Stimulated activated CD4-positive, alpha-beta T cell treated with anti-CD3 and anti-CD28 coated beads, Interleukin-2, amount 100 ng/mL, for 24 hours (primary cell): Measurements from ENCODE around the gene TEDC1.

ENCODE experiments used
- DNase-seq, 2 donors: peaks; one replicate each; pipeline ENCODE4 v3.0.0-alpha.2; 2020

The TEDC1 gene

DNA sequence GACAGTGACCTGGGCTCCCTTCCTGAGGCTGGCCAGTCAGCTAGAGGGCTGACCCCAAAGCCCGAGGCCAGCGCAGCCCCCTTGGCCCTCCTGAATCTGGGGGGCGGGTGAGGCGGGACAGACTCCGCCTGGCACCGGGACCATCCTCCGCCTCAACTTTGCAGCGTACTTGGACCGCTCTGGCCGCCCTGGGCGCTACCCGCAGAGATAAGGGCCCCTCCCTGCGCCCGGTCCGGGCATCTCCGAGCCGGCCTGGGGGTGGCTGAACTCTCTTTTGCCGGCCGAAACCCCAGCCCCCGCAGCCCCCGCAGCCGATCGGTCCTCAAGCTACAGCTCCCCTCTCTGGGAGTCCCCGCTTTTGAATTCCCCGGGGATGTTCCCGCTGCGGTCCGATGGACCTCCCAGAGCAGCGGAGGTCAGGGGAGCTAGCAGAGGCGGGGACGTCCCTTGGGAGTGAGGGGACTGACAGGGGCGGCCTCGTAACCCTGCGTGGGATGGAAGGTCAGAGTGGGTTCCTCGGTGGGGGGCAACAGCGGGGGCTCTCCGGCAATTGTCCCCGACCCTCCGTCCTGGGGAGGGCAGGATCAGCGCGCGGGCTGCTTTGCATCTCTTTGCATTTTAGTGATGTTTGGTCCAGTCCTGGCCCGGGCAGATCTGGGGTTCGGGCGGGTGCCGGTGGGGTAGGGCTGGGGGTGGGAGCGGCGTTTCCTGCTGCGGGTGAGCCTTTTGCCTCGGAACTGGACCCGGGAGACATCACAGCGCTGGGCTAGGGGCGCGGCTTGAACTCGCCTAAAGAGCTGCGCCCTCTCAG is 4.7 kb upstream of the TEDC1 start, which contains the start of gene CRIP1:
Gene CRIP1 (plus strand): TSS at position 724 of the 811 bp plus-strand sequence. CDS start 374 bp downstream, outside the sequence.
- no peak for DNase-seq

DNA sequence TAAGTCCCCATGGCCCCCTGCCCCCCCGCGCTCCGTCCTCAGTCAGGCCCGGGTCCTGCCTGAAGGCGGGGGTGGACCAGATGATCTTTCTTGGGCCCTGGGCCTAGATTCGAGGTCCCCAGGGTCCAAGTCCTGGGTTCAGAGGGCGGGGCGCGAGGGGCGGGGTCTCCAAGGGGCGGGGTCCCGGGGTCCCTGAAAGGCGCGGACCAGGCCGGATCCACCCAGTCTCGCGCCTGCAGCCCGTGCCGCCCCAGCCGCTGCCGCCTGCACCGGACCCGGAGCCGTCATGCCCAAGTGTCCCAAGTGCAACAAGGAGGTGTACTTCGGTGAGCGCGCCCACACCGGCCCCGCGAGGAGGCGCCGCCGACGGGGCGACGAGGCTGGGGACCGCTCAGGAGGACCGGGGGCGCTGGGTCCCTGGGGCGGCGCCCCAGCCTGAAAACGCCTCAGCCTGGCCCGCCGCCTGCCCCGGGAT is 4.0 kb upstream of the TEDC1 start:
- DNase-seq: peak; percentile 57 to 72

DNA sequence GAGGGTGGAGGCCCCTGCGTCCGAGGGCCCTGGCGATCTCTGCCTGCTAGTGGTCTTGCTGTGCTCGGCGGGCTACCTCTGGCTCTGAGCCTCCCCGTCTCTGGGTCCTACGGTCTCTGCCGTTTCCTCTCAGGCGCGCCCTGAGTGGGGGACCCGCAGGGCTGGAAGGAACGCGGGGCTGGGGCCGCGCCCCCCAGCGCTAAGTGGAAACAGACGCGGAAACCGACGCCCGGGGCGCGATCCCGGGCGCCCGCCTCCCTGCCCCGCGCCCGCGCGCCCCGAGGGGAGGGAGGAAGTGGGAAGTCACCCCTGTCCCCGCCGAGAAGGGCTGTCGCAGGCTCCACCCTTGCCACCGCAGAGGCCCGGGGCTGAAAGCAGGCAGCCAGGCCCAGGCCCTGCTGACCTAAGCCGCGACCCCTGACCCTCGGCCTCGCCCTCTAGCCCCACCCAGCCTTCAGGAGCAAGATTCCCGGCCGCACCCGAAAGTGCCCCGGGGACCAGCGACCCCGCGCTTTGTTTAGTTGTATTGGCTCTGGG is 3.5 kb upstream of the TEDC1 start:
- peak; percentile 61 to 65 for DNase-seq

DNA sequence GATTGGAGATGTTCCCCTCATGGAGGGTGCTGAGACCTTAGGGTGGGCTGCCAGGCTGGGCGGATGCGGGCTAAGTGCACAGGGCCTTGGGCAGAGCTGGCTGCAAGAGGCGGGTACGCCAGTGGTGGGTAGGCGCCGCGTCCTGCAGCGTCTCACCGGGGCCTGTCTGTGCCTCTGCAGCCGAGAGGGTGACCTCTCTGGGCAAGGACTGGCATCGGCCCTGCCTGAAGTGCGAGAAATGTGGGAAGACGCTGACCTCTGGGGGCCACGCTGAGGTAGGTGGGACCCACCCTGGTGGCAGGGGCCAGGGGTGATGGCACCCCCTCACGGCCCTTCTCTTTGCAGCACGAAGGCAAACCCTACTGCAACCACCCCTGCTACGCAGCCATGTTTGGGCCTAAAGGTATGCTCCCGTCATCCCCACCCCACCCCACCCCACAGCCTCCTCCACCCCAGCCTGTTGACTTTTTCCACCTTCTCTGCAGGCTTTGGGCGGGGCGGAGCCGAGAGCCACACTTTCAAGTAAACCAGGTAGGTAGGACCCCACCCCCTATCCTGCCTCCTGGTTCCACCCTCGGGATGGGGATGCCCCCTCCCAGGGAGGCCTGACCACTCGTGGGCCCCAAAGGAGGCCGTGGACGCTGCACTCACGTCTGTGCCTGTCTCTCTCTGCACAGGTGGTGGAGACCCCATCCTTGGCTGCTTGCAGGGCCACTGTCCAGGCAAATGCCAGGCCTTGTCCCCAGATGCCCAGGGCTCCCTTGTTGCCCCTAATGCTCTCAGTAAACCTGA is 2.9 kb upstream of the TEDC1 start:
- DNase-seq: peak in 1 of 2 donors; percentile 42

DNA sequence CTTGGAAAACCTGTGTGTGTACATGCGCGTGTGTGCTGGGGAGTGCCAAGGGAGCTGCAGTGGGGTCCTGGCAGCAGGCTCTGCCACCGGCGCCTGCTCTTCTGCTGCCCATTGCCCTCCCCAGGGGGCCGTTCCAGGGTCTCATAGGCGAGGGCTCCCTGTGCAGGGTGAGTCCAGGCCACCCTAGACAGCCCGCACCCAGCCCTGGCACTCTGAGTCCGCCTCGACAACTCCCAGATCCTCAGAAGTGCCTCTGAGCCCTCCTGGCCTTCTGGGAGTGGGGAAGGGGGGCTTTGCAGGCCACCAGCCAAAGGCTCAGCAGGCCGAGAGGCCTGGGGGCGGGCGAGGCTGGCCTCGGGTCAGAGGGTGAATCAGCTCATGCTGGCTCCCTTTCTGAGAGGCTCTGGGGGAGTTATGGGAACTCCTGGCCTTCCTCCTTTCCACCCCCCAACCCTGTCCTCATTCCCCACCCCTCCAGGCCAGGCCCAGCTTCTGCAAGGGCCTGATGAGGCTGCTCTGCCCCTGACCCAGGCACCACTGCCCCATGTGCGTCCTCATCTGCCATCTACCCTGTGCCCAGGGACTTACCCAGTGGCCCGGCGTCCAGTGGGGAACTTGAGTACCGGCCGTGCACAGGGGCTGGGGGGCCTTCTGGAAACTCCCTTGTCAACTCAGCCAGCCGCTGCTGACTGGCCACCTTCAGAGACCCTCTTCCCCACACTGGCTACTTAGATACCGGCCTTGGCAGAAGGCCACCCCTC is 2.1 kb upstream of the TEDC1 start:
- no peak for DNase-seq

DNA sequence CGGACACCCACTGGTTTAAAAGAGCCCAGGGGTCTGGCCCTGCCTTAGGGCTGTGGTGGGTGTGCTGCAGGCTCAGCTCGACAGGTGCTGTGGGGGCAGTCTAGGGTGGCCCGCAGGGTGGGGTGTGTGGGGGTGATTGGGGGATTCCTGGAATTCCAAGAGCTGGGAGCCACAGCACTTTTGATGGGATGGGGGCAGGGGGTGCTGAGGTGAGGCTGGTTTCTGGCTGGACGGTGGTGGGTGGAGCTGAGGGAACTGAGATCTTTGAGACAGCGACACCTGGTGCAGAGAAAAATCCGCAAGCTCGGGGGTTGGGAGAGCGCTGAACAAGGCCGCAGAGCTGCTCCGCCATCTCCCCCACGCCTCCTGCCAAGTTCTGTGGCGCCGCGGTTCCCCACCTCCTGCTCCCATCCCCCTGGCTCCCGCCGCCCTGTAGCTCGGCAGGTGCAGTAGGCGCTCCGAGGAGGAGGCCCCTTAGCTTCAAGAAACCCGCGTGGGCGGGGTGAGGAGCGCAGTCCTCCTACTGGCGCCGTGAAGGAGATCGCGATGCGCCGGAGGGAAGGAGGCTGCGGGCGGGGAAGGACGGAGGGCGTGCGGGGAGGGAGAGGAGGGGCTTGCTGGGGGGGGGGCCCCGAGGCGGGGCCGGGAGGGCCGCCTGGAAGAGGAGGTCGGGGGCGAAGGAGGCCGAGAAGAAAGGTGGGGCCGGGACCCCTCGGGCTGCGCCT is 1.3 kb upstream of the TEDC1 start:
- DNase-seq: peak; percentile 82 to 86

DNA sequence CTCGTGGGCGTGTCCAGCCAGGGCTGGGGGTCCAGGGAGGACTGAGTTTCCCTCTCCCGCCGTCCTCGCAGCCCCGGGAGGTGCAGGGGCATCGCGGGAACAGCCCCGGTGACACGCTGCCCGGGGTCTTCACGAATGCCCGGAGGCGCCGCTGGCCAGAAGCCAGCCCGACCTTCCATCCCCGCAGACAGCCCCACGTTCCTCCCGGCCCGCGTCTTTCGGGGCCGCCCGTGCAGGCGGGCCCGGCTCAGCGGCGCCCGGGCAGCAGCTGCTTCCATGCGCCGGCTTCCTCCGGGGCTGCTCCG is 827 bp upstream of the TEDC1 start:
- no peak for DNase-seq

DNA sequence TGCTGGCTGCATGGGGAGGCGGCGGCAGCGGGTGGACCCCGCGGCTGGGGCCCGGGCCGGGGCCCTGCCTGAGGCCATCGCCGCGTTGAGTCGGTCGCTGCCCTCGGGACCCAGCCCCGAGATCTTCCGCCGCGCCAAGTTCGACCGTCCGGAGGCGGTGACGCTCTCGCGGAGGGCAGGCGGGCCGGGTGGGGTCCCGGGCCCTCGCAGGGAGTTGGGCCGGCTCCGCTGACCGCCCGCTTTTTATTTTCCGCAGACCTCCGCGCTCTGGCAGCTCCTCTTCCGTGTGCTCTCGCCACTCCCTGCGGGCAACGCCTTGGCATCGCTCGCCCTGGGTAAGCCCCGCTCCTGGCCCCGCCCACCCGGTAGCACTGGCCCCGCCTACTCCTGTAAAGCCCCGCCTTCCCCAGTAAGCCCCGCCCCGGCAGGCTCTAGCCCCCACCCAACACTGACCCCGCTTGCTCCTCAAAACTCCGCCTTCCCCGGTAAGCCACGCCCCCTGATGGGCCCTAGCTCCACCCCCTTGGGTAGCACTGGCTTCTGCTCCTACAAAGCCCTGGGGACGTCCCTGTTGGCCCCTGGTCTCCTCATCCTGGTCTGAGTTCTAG is 424 bp downstream of the TEDC1 start:
- DNase-seq: peak; percentile 88 to 94

DNA sequence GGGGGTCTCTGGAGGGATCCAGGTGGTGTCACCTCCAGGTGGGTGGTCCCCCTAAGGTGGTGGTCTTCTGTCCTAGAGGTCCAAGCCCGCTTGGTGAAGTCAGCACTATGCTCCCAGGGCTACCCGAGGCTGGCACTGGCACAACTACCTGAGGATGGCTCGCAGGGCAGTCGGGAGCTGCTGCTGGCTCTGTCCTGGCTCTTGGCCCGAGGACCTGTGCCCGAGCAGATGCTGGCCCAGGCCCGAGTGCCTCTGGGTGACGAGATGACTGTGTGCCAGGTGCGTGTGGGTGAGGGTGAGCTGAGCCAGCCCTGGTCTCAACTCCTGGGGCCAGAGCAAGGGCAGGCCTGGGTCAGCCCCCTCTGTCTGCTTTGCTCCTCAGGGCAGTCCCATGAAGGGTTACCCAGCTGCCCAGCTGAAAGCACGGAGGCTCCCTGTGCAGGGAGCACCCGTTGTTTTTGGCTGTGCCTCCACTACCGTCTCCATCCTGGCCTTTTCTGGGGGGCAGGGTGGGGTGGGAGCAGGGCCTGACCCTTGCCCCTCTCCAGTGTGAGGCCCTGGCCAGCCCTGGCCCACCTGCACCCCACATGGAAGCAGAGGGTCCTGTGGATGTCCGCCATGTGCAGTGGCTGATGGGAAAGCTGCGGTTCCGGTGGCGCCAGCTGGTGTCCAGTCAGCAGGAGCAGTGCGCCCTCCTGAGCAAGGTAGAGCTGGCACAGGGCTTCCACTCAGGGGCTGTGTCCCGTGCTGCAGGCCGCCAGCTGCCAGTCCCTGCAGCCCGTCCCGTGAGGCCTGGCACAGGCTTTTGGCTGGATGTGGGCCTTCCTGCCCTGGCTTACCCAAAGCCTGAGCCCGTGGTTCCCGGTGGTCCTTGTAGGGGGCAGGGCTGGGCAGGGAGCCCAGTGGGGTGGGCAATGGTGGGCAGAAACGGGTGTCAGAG is 1.3 kb downstream of the TEDC1 start:
- no peak for DNase-seq

DNA sequence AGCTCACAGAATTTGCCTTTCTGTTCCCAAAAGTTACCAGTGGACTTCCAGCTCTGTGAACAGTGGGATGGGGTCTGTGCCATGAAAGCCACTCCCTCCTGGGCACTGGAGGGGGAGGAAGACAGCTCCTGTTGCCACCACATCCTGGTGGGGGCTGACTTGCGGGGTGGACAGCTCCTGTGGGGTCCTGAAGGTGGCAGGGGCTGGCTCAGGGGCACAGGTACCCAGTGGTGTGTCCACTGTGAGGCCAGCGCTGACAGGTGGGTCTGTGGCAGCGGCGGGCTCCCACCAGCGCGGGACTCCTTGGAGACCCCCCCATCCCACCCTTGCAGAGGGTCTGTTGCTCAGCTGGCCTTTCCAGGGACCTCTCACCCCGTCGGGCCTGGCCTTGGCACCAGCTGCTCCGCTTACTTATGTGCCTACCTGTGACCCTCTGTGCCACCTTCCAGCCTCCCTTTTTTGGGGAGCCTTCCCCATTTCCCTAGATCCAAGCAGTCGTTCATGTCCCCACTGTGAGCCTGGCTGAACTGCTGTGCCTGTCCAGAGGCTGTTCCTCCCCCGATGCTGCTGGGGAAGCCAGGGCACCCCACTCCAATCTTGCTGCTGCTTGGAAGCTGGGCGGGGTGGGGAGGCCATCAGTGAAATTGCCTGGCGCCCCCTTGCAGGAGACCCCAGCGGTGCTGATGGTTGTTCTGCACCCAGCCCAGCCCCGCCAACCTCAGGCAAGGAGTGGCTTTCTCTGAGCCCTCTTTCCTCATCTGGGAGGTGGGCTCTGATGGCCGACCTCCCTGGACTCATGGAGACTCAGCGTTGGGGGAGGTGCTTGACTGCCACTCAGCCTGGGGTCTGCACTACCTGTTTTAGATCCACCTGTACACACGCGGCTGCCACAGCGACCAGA is 2.2 kb downstream of the TEDC1 start:
- no peak for DNase-seq

DNA sequence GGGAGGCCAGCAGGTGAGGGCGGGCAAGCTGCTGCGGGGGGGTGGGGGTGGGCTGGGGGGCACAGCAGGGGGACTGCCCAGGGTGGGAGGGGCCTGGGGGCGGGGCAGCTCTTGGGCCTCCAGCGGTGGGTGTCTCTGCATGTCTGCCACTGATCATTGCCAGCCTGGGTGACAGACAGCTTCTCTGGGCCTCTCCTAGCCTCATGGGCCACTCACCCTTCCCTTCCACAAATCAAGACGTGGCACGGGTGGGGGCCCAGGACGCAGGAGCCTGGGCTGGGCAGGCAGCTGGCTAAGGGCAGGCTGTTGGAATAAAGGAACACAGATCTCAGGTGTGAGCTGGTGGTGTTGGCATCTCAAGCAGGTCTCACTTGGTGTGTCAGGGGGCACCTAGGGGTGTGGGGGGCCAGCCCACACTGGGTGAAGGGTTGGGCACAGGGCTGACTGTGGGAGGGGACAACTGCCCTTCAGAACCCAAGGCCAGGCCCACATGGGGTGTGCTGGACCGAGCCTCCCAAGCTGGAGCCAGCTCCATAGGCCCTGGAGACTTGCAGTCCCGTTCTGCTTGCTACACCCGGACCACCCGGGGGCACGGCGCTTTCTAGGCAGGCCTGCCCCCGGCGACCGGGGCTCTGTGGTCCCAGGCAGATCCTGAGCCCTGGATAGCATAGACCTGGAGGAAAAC is 3.0 kb downstream of the TEDC1 start:
- DNase-seq: no peak

DNA sequence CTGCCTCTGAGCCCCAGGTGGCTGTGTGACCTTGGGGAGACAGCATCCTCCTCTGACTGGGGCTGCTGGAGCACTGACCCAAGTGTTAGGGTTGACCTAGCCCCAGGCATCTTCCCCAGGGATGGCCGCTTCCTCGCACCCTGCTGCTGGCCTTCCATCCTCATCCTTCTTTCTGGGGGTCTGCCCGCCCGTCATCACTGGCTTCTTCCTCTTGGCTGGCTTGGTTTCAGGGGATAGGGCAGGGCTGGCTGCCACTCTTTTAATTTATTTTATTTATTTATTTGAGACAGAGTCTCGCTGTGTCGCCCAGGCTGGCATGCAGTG is 3.5 kb downstream of the TEDC1 start:
- DNase-seq: no peak

DNA sequence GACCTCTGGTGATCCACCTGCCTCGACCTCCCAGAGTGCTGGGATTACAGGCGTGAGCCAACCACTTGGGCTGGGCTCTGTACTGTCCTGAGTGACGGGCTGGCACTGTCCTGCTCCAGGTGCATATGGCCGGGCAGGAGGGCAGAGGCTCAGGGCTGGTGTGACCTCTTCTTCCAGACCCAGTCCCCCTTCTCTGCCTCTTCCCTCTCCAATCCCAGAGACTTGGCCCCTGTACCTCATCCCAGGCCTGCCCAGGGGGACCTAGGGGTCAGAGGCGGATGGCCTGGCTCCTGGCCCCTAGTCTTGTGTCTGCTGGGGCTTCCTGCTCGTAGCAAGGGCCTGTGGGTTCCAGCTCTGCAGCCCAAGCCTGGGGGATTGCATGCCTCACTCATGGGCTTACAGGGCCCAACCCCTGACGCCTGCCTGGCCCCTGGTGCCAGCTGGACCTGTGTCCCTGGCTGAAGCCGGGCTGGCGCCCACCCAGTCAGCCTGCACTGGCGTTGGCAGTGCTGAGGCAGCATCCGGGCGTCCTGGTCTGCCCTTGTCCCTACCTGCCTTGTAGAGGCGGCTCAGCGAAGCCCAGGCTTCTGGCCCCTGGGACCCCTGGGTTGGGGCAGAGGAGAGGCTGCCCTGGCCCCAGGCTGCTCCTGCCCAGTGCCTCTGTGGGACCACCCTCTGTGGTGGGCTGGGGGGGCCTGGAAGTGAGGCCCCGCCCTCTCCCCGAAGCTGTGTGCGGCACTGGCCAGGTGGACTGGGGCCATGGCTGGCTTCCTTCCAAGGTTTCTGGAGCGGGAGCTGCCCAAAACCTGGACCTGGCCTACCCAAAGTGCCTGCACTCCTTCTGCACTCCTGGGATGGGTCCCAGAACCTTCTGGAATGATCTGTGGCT is 4.3 kb downstream of the TEDC1 start:
- DNase-seq: no peak

DNA sequence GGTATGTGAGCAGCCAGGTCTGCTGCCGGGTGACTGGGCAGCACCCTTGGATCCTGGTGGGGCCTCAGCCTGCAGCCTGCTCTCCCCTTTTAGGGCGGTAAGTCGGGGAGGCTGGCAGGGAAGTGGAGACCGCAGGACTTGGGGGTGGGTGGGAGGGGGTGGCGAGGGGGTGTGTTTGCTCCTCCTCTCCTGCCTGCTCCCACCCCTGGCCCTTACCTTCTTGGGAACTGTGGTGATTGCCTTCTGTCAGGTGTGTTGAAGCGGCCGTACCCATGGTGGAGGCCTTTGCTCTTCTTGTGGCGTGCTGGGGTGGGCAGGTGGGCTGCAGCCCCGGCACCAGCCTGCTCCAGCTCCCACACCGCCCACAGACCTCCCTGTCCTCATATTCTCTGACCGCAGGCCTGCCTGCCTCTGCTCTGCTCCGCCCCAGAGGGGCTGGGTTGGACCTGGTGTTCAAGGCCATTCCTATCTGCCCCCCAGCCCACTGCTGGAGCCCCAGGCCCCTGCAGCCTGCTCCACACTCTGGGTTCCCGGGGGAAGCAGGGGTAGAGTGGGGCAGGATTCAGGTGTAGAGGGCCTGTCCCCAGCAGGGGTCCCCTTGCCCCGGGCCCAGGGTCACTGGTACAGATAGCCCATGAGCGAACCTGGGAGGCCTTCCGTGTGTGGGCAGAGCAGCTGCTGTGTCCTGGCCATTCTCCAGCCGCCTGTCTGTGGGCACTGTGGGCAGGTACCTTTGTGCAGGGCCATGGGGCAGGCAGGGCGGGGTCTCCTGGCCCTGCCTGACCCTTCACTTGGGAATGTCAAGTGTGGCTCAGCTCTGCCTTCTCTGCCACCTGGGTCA is 5.2 kb downstream of the TEDC1 start:
- no peak for DNase-seq

DNA sequence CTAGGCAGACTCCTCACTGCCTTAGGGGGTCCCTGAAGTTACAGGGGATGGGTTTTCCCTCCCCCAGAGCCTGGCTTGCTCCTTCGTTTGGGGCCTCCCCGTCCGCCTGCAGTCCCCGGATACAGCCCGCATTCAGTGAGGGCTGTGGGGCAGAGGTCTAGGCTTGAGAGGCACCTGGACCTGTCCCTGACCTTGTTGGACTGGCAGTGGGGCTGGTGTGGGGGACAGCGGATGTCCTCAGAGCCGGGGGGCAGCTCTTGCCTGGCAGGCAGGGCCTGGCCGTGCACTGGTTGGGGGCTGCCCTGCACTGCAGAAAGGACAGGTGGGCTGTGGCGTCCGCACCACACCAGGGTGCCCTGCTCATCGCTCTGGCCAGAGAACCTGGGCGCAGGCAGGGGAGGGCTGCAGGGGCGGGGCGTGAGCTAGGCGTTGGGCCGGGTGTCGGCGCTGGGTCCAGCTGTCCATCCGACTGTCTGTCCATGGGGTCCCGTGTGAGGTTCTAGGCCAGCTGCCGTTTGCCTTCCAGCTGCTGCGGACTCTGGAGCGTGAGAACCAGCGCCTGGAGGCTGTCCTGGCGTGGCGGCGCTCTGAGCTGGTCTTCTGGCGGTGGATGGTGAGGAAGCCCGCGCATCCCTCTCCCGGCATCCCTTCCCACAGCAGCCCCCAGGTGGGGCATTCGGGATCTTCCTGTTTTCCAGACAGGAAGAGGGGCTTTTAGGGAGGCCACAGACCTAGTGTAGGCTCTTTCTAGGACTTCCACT is 6.0 kb downstream of the TEDC1 start:
- DNase-seq: no peak

DNA sequence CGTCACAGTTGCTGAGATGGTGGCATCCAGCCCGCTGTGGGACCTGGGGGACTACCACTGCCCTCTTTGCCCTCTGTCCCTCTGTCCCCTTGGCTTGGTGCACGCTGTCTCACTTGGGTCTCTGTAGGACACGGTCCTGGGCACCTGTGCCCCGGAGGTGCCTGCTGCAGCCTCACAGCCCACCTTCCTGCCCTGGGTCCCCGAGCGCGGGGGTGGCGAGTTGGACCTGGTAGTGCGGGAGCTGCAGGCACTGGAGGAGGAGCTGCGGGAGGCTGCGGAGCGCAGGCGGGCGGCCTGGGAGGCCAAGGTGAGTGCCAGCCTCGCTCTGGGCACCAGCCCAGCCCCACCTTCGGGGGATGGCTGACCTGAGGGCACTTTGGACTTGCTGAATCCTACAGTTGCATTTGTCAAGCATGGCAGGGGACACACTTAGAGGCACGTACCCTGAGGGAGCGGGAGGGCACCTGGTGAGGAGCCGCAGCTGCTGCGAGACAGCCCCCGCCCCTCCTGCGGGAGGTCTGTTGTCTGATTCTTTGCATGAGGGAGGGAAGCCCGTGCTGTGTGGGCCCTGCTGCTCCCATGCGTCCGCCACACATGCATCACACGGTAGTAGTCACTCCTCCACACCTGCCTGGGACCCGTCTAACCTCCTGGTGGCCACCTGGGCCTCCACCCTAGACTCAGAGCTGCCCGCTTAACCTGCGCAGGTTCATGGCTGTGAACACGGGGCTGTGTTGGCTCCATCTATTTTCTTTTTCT is 6.8 kb downstream of the TEDC1 start:
- DNase-seq: no peak
